Naive thymus-derived CD4-positive, alpha-beta T cell (primary cell): ENCODE results near the gene CERS6. TPM values are rescaled to one million over a fixed set of nuclear protein-coding genes. Genes with fewer than 3 reads are reported as not detected.

Experiments
- ATAC-seq: fragments of 150-1000 bp; cut with Tn5 transposase; 2 replicates; pipeline ENCODE4 v1.10.0; 2021; ENCODE audit warnings: mild to moderate bottlenecking, moderate library complexity
- CTCF ChIA-PET: fragments of 350-600 bp; sonication (Branson Sonifier 250); formaldehyde crosslinking; loops from one replicate; lab custom pipeline; 2021; ENCODE audit warnings: antibody characterized with exemption; lab: Charles Lee
- POLR2A ChIA-PET: fragments of 350-600 bp; sonication (Branson Sonifier 250); formaldehyde crosslinking; loops from one replicate; lab custom pipeline; 2021; ENCODE audit warnings: antibody characterized with exemption, inconsistent platforms; lab: Charles Lee
- DNase-seq, 9 donors: peaks; one replicate each; pipeline versions ENCODE4 v3.0.0 to v3.0.0-alpha.2; 2020 to 2022; ENCODE audit warnings: mixed read lengths in 1 of 9
- H3K27ac ChIP-seq: one replicate; pipeline ENCODE4 v1.7.0; 2013; ENCODE audit warnings: mild to moderate bottlenecking, low read depth, low read length, moderate library complexity
- H3K27me3 ChIP-seq, 2 donors: one replicate each; pipeline ENCODE4 v1.7.0; 2013; ENCODE audit warnings: low read length in 2 of 2, mild to moderate bottlenecking in 2 of 2, moderate library complexity in 2 of 2; ENCODE audit not compliant: control insufficient read depth in 2 of 2, insufficient read depth in 2 of 2
- H3K36me3 ChIP-seq, 3 experiments: 1 replicate in 2 of 3; 2 replicates in 1 of 3; pipeline ENCODE4 v1.7.0; 2013; ENCODE audit warnings: low read length in 3 of 3, mild to moderate bottlenecking in 3 of 3, moderate library complexity in 1 of 3; ENCODE audit not compliant: insufficient read depth in 3 of 3, control insufficient read depth in 2 of 3
- H3K4me1 ChIP-seq, 2 donors: one replicate each; pipeline ENCODE4 v1.7.0; 2013; ENCODE audit warnings: low read length in 2 of 2, mild to moderate bottlenecking in 2 of 2, moderate library complexity in 1 of 2; ENCODE audit not compliant: control insufficient read depth in 2 of 2, insufficient read depth in 2 of 2
- H3K4me3 ChIP-seq: 2 replicates; pipeline ENCODE4 v1.7.0; 2013; ENCODE audit warnings: mild to moderate bottlenecking, low read length
- H3K9me3 ChIP-seq, 3 experiments: 1 replicate in 2 of 3; 2 replicates in 1 of 3; pipeline ENCODE4 v1.7.0; 2013; ENCODE audit warnings: low read length in 3 of 3; ENCODE audit not compliant: control insufficient read depth in 2 of 3
- H3K27ac Mint-ChIP-seq, 9 donors: one replicate each; pipeline ENCODE4 v1.8.0; 2020 to 2022; ENCODE audit warnings: mixed read lengths in 9 of 9, mild to moderate bottlenecking in 8 of 9, moderate library complexity in 5 of 9, inconsistent platforms in 2 of 9
- H3K27me3 Mint-ChIP-seq, 5 donors: one replicate each; pipeline ENCODE4 v1.8.0; 2021 to 2022; ENCODE audit warnings: mixed read lengths in 5 of 5, mild to moderate bottlenecking in 1 of 5
- H3K36me3 Mint-ChIP-seq, 5 donors: one replicate each; pipeline ENCODE4 v1.8.0; 2020 to 2022; ENCODE audit warnings: mixed read lengths in 5 of 5, mild to moderate bottlenecking in 3 of 5, inconsistent platforms in 1 of 5
- H3K4me1 Mint-ChIP-seq, 7 donors: one replicate each; pipeline ENCODE4 v1.8.0; 2020 to 2022; ENCODE audit warnings: mixed read lengths in 7 of 7, mild to moderate bottlenecking in 3 of 7, inconsistent platforms in 1 of 7
- H3K4me3 Mint-ChIP-seq, 10 donors: one replicate each; pipeline ENCODE4 v1.8.0; 2020 to 2022; ENCODE audit warnings: mild to moderate bottlenecking in 10 of 10, mixed read lengths in 10 of 10, moderate library complexity in 6 of 10, inconsistent platforms in 2 of 10
- H3K9me3 Mint-ChIP-seq, 11 donors: one replicate each; pipeline ENCODE4 v1.8.0; 2020 to 2022; ENCODE audit warnings: mixed read lengths in 11 of 11, mild to moderate bottlenecking in 4 of 11, inconsistent platforms in 1 of 11, moderate library complexity in 1 of 11
- intact Hi-C, 2 donors: fragments of 100-400 bp; cut with micrococcal nuclease; formaldehyde crosslinking; loops; one replicate each; pipeline ENCODE4 v1.15.1; 2023
- polyA plus RNA-seq, 2 donors: library from polyadenylated mRNA; unstranded; fragments of 300-500 nt; fragmentation: Illumina TruSeq; gene quantifications; one replicate each; pipeline ENCODE4 v1.2.3, GENCODE V29; 2021
- total RNA-seq, 6 experiments: library from RNA in 5 of 6; stranded (reverse) in 5 of 6; gene quantifications; 1 replicate in 5 of 6; 2 replicates in 1 of 6; pipeline ENCODE4 v1.2.3 and lab custom pipeline; 2021 to 2026

Gene CERS6
- total and polyA plus RNA-seq, 7 experiments from 2014 or later: 9.1 to 28.4 (median 19.7) TPM

GRCh38 chr2:168583064-168583709 lies 127.1 kb downstream of the CERS6 start:
- Mint-ChIP-seq H3K36me3 (peaks cover 4 to 27% (median 20%) of the 10 kb centered on the region in 5 donors), H3K4me3 (peak overlapping the region; percentile 11 to 74 (median 48)), H3K9me3 (peaks cover 0 to 5% (median 0%) of the 10 kb centered on the region in 11 donors), H3K27me3 (no peaks in the 10 kb centered on the region), H3K4me1 (peaks cover 38 to 80% (median 69%) of the 10 kb centered on the region in 7 donors), H3K27ac (peak overlapping the region; percentile 9 to 93 (median 63))
- ATAC-seq (peak; percentile 50), DNase-seq (no peak)
- H3K9me3 ChIP-seq: no peaks in the 10 kb centered on the region
- no peaks in the 10 kb centered on the region for H3K36me3 ChIP-seq
- POLR2A ChIA-PET: interaction anchor here (0.6 kb wide), 1 partner anchor 881 kb away, joined by 6 read pairs; no protein-coding TSS in a partner anchor
- CTCF ChIA-PET: interaction anchor here (0.7 to 1.6 kb wide), 4 partner anchors 33 to 120 kb away, joined by 3 read pairs; no protein-coding TSS in a partner anchor
- H3K27me3 ChIP-seq: no peaks in the 10 kb centered on the region
- H3K4me3 ChIP-seq: no peak overlapping the region
- H3K4me1 ChIP-seq: peaks cover 0 to 26% of the 10 kb centered on the region in 2 donors
- no peak overlapping the region for H3K27ac ChIP-seq
- intact Hi-C loops: loop anchor here (1.0 to 10.0 kb wide), 6 partner anchors 11 to 236 kb away; partner anchors contain the start of gene CERS6 (in 1 of the 2)

GRCh38 chr2:168583710-168584521 lies 127.8 kb downstream of the CERS6 start:
- ATAC-seq: no peak
- Mint-ChIP-seq H3K27me3 (no peaks in the 10 kb centered on the region), H3K9me3 (peaks cover 0 to 5% (median 0%) of the 10 kb centered on the region in 11 donors), H3K27ac (peak overlapping the region; percentile 9 to 93 (median 63)), H3K36me3 (peaks cover 7 to 31% (median 24%) of the 10 kb centered on the region in 5 donors), H3K4me3 (peak overlapping the region in 7 of 10 donors; percentile 26 to 74 (median 58)), H3K4me1 (peaks cover 36 to 86% (median 72%) of the 10 kb centered on the region in 7 donors)
- Histone ChIP-seq H3K27me3 (no peaks in the 10 kb centered on the region), H3K4me1 (peaks cover 0 to 26% of the 10 kb centered on the region in 2 donors), H3K9me3 (no peaks in the 10 kb centered on the region), H3K27ac (no peak overlapping the region), H3K36me3 (no peaks in the 10 kb centered on the region), H3K4me3 (no peak overlapping the region)
- no peak for DNase-seq
- CTCF ChIA-PET: interaction anchor here (1.1 to 1.6 kb wide), 3 partner anchors 32 to 103 kb away, joined by 3 read pairs; no protein-coding TSS in a partner anchor
- intact Hi-C loops: loop anchor here (1.0 to 10.0 kb wide), 6 partner anchors 10 to 237 kb away; partner anchors contain the start of gene CERS6 (in 1 of the 2)
- POLR2A ChIA-PET: interaction anchor here (0.6 kb wide), 1 partner anchor 880 kb away, joined by 6 read pairs; no protein-coding TSS in a partner anchor

GRCh38 chr2:168584911-168585310 lies 128.8 kb downstream of the CERS6 start:
- intact Hi-C loops: loop anchor here (5.0 to 10.0 kb wide), 4 partner anchors 43 to 238 kb away; no protein-coding TSS in a partner anchor
- Mint-ChIP-seq H3K4me3 (peak overlapping the region in 1 of 10 donors; percentile 58), H3K27ac (peak overlapping the region in 3 of 9 donors; percentile 8 to 92 (median 90)), H3K4me1 (peaks cover 34 to 87% (median 72%) of the 10 kb centered on the region in 7 donors), H3K9me3 (peaks cover 0 to 5% (median 0%) of the 10 kb centered on the region in 11 donors), H3K27me3 (no peaks in the 10 kb centered on the region), H3K36me3 (peaks cover 4 to 26% (median 24%) of the 10 kb centered on the region in 5 donors)
- DNase-seq: no peak
- CTCF ChIA-PET: no interaction called here
- Histone ChIP-seq H3K4me3 (no peak overlapping the region), H3K27me3 (no peaks in the 10 kb centered on the region), H3K36me3 (no peaks in the 10 kb centered on the region), H3K4me1 (peaks cover 0 to 26% of the 10 kb centered on the region in 2 donors), H3K9me3 (no peaks in the 10 kb centered on the region), H3K27ac (no peak overlapping the region)
- ATAC-seq: no peak
- POLR2A ChIA-PET: no interaction called here

GRCh38 chr2:168585700-168586099 lies 129.6 kb downstream of the CERS6 start:
- DNase-seq (no peak), ATAC-seq (no peak)
- Mint-ChIP-seq H3K27ac (peak overlapping the region in 1 of 9 donors; percentile 92), H3K4me3 (peak overlapping the region in 1 of 10 donors; percentile 5), H3K9me3 (peaks cover 0 to 5% (median 0%) of the 10 kb centered on the region in 11 donors), H3K36me3 (peaks cover 4 to 25% (median 21%) of the 10 kb centered on the region in 5 donors), H3K27me3 (no peaks in the 10 kb centered on the region), H3K4me1 (peaks cover 33 to 79% (median 65%) of the 10 kb centered on the region in 7 donors)
- Histone ChIP-seq H3K27ac (no peak overlapping the region), H3K27me3 (no peaks in the 10 kb centered on the region), H3K9me3 (no peaks in the 10 kb centered on the region), H3K36me3 (no peaks in the 10 kb centered on the region), H3K4me3 (no peak overlapping the region), H3K4me1 (peaks cover 0 to 23% of the 10 kb centered on the region in 2 donors)
- intact Hi-C loops: loop anchor here in 1 of 2 donors (10.0 kb wide), 1 partner anchor 91 kb away; no protein-coding TSS in a partner anchor
- ChIA-PET CTCF (interaction anchor here (0.6 to 0.7 kb wide), 2 partner anchors 10 to 467 kb away, joined by 3 to 5 read pairs; no protein-coding TSS in a partner anchor), POLR2A (no interaction called here)

- no peak overlapping the region for H3K4me3 ChIP-seq
- peaks cover 19 to 74% (median 59%) of the 10 kb centered on the region in 7 donors for H3K4me1 Mint-ChIP-seq
- CTCF ChIA-PET: no interaction called here
Measured at GRCh38 chr2:168587307-168587706, 131.2 kb downstream of the CERS6 start.

More at GRCh38 chr2:168587307-168587706, 131.2 kb downstream of the CERS6 start:
- Histone ChIP-seq H3K27me3 (no peaks in the 10 kb centered on the region), H3K9me3 (no peaks in the 10 kb centered on the region), H3K27ac (no peak overlapping the region), H3K36me3 (no peaks in the 10 kb centered on the region), H3K4me1 (peaks cover 0 to 10% of the 10 kb centered on the region in 2 donors)
- Mint-ChIP-seq H3K9me3 (peaks cover 0 to 5% (median 0%) of the 10 kb centered on the region in 11 donors), H3K36me3 (peaks cover 4 to 30% (median 17%) of the 10 kb centered on the region in 5 donors), H3K4me3 (no peak overlapping the region), H3K27ac (no peak overlapping the region), H3K27me3 (no peaks in the 10 kb centered on the region)
- no peak for DNase-seq
- POLR2A ChIA-PET: no interaction called here
- no peak for ATAC-seq
- intact Hi-C loops: loop anchor here in 1 of 2 donors (10.0 kb wide), 1 partner anchor 93 kb away; no protein-coding TSS in a partner anchor
